Lower lobe of right lung (tissue), 2 donors: ENCODE results near the gene CSF1. TPM values are rescaled to one million over a fixed set of nuclear protein-coding genes. Genes with fewer than 3 reads are reported as not detected.

Source experiments
- ATAC-seq, 2 donors: fragments of 200-7000 bp; cut with Tn5 transposase; one replicate each; pipeline ENCODE4 v1.9.1; 2020 to 2022; ENCODE audit warnings: mild to moderate bottlenecking in 2 of 2, moderate library complexity in 2 of 2
- DNase-seq: peaks from one replicate; pipeline ENCODE4 v3.0.0-alpha.2; 2020
- H3K27ac ChIP-seq: fragments of 200-600 bp; one replicate; pipeline ENCODE4 v1.8.0; 2022
- H3K27me3 ChIP-seq: fragments of 200-600 bp; one replicate; pipeline ENCODE4 v1.8.0; 2022; ENCODE audit warnings: low read depth
- H3K36me3 ChIP-seq: fragments of 200-600 bp; one replicate; pipeline ENCODE4 v1.8.0; 2022; ENCODE audit warnings: mild to moderate bottlenecking
- H3K4me1 ChIP-seq: fragments of 200-600 bp; one replicate; pipeline ENCODE4 v1.8.0; 2022
- H3K4me3 ChIP-seq: fragments of 200-600 bp; one replicate; pipeline ENCODE4 v1.8.0; 2022; ENCODE audit warnings: mild to moderate bottlenecking
- H3K9me3 ChIP-seq: fragments of 200-600 bp; one replicate; pipeline ENCODE4 v1.8.0; 2022
- intact Hi-C: fragments of 100-400 bp; cut with DNase I; formaldehyde crosslinking; loops from one replicate; pipeline ENCODE4 v1.11.0; 2022
- total RNA-seq: library from RNA; stranded (reverse); fragmentation: NEBNext Ultra II Directional; extraction: Animal tissue kit (Norgen Biotek cat#: 25700); gene quantifications from one replicate; pipeline ENCODE4 v1.2.1, GENCODE V29; 2021
- TF ChIP-seq, protein P1 (sequence below): fragments of 200-600 bp; IDR thresholded peaks from one replicate; pipeline ENCODE4 v1.8.0; 2022; ENCODE audit warnings: antibody characterized with exemption, mild to moderate bottlenecking
- donor health status: DM: no; HTN: yes; CAD: no; lungs with severe emphysema.

Gene CSF1
- total RNA-seq, 1 donor from 2014 or later = 64.3 TPM

DNA sequence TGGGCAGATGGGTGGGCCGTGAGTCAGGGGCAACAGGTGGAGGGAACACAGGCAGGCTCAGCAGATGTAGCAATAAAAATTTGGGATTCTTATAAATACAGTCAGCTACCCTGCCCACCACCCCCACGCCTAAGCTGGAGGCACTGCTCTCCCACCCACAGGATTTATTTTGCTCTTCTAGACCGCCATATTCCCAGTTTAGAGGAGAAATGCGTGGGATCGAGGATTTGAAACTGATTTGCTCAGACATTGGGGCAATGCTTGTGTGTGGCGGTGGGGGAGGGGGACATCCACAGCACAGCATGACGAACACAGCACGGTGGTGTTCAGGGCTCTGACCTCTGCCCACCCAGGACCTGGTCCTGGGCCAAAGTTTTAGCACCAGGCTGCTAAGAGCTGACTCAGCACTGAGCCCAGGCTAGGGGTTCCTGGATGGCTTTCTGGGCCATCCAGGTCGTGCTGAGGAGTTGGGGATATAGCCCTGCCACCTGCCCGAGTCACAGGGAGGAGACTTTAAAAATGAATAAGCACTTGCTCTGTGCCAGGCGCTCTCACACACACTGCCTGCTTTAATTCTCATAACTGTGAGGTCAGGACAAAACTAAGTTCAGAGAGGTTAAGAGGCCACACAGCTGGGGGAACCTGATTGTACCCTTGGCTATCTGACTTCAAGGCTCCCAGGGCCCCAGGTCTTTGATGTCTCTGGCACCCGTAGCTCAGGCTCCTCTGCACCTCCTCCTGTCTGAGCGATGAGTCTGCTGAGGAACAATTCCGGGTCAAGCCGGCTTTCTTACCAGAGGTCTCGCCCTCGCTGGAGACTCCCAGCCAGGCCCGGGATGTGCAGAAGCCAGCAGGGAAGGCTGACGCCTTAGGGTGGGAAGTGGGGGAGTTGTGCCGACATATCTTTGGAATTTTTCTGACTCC, 29.4 kb upstream of the CSF1 start:
- TF ChIP-seq, protein P1, sequence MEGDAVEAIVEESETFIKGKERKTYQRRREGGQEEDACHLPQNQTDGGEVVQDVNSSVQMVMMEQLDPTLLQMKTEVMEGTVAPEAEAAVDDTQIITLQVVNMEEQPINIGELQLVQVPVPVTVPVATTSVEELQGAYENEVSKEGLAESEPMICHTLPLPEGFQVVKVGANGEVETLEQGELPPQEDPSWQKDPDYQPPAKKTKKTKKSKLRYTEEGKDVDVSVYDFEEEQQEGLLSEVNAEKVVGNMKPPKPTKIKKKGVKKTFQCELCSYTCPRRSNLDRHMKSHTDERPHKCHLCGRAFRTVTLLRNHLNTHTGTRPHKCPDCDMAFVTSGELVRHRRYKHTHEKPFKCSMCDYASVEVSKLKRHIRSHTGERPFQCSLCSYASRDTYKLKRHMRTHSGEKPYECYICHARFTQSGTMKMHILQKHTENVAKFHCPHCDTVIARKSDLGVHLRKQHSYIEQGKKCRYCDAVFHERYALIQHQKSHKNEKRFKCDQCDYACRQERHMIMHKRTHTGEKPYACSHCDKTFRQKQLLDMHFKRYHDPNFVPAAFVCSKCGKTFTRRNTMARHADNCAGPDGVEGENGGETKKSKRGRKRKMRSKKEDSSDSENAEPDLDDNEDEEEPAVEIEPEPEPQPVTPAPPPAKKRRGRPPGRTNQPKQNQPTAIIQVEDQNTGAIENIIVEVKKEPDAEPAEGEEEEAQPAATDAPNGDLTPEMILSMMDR = no peak
- Histone ChIP-seq H3K27ac (no peak overlapping the region), H3K4me1 (peaks cover 50% of the 10 kb centered on the region), H3K9me3 (no peaks in the 10 kb centered on the region), H3K4me3 (no peak overlapping the region), H3K27me3 (no peaks in the 10 kb centered on the region), H3K36me3 (no peaks in the 10 kb centered on the region)
- DNase-seq (no peak), ATAC-seq (no peak)
- intact Hi-C loops = no loop called here

DNA sequence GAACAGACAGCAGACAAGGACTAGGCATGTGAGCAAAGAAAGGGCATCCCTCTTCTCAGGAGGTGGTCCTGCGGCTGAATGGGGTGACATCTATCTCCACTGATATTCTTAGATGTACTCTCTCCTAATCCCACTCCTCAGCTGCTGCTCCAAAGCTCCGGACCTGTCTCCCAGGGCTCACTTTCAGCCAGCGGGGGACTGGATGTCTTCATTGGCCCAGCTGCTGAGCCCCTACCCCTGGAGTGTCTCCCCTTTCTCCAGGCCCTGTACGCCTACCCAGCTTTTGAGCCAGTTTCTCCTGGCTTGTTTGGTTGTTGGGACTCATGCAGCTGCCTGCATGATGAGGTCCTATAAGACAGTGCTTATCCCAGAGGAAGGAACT, 28.8 kb upstream of the CSF1 start:
- Histone ChIP-seq H3K9me3 (no peaks in the 10 kb centered on the region), H3K4me3 (no peak overlapping the region), H3K36me3 (no peaks in the 10 kb centered on the region), H3K4me1 (peaks cover 48% of the 10 kb centered on the region), H3K27me3 (no peaks in the 10 kb centered on the region), H3K27ac (no peak overlapping the region)
- TF ChIP-seq, protein P1 = no peak
- ATAC-seq (no peak), DNase-seq (no peak)
- intact Hi-C loops = no loop called here

DNA sequence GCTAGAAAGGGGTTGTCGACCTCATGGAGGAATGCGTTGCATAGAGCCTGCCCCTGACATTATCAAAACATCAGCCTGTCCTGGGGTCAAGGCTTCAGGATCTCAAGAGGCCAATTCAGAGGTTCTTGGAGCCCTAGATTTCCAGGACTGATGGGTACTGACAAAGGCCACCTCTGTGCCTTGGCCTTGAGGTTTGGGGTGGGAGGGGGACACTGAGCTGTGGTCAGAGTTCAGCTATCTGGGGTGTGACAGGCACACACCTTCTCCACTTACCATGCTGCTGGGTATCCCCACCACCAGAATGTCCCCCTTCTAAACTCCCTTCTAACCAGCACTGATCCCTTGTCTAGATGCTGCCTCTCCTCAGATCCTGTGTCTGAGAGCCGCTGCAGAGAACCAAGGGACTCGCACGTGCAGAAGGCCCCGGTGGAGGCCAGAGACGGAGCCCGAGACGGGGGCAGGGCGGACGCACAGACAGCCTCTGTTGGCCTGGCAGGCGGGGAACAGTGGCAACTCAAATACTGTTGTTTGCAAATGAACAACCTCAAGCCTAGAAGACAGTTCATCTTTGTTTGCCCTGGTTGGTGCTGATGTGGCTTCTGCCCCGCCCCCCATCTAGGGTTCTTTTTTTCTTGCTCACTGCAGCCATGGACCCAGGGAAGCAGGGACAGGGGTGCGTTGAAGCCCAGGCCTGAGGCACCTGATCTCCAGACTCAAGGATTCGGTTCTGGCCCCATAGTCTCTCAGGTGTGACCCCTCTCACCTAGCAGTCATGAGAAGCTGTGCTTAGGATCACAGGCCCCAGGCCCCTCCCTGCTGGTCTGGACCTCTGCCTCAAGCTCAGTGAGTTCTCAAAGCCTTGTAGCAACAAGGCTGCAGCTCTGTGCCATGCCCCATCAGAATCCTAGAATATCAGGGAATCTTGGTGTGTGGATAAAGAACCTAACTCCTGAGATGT, 28.1 kb upstream of the CSF1 start:
- Histone ChIP-seq H3K27me3 (no peaks in the 10 kb centered on the region), H3K9me3 (no peaks in the 10 kb centered on the region), H3K4me3 (no peak overlapping the region), H3K4me1 (peaks cover 49% of the 10 kb centered on the region), H3K36me3 (no peaks in the 10 kb centered on the region), H3K27ac (no peak overlapping the region)
- ATAC-seq = no peak
- intact Hi-C loops = no loop called here
- TF ChIP-seq, protein P1 = no peak
- DNase-seq = no peak

DNA sequence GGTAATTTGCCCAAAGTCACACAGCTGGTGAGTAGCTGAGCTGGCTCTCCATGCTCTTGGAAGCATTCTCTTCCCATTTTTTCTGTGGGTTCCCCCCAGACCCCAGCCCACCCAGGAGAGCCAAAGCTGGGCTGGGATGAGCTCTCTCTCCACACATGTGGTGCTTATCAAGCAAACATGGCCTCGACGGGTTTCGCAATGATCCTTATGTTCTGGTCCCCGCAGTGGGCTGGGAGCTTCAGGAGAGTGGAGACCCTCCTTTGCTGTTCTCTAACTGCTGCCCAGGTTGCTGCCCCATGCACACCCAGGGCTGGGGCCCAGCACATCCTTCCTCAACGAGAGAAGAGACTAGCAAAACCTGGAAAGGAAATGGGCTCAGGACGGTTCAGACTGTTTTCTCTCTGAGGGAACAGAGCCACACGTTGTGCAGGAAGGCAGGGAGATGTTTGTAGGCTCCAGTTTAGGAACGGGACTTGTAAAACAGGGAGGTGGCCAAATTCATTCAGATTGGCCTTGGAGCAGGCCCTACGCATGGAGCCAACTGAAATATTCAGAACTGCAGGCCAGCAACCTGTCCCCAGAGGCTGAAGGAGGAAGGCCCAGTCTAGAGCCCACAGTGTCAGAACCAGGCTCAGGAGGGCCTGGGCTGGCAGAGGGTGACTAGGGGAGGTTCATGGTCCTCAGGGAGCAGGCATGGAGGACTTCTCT, 27.2 kb upstream of the CSF1 start:
- intact Hi-C loops = no loop called here
- H3K9me3 ChIP-seq = no peaks in the 10 kb centered on the region
- ATAC-seq (no peak), DNase-seq (no peak)
- peak overlapping the region; percentile 38 for H3K27ac ChIP-seq
- peaks cover 49% of the 10 kb centered on the region for H3K4me1 ChIP-seq
- no peaks in the 10 kb centered on the region for H3K36me3 ChIP-seq
- H3K4me3 ChIP-seq = no peak overlapping the region
- H3K27me3 ChIP-seq = no peaks in the 10 kb centered on the region
- TF ChIP-seq, protein P1 = no peak
